ENCODE data around the gene NFX1.

Gene NFX1

GRCh38 chr9:33291901-33292300 is 1.6 kb downstream of the NFX1 start:
- ATAC-seq, result no peak
- TF ChIP-seq ESRRG (CRISPR knock-in tag; IDR thresholded peaks at IDR 0.05) (no peak), SNAI2 (CRISPR knock-in tag; IDR thresholded peaks at IDR 0.05) (no peak), TCF4 (CRISPR knock-in tag; IDR thresholded peaks at IDR 0.05; ENCODE audit: borderline replicate concordance) (no peak), TSHZ2 (CRISPR knock-in tag; IDR thresholded peaks at IDR 0.05) (no peak), TOX (CRISPR knock-in tag; IDR thresholded peaks at IDR 0.05; ENCODE audit: borderline replicate concordance) (no peak), ZFP30 (CRISPR knock-in tag; IDR thresholded peaks at IDR 0.05) (no peak), ZC3H10 (CRISPR knock-in tag; IDR thresholded peaks at IDR 0.05) (no peak), OSR1 (CRISPR knock-in tag; IDR thresholded peaks at IDR 0.05) (no peak), ZNF70 (CRISPR knock-in tag; IDR thresholded peaks at IDR 0.05) (no peak), PATZ1 (CRISPR knock-in tag; IDR thresholded peaks at IDR 0.05; ENCODE audit: borderline replicate concordance) (no peak), CSRNP3 (CRISPR knock-in tag; IDR thresholded peaks at IDR 0.05) (no peak), CSDC2 (CRISPR knock-in tag; IDR thresholded peaks at IDR 0.05) (no peak)

GRCh38 chr9:33293782-33294181 is 3.5 kb downstream of the NFX1 start:
- no peak for ATAC-seq
- TF ChIP-seq ISL1 (CRISPR knock-in tag; IDR thresholded peaks at IDR 0.05), result no peak
- TF ChIP-seq PPARA (CRISPR knock-in tag; IDR thresholded peaks at IDR 0.05; ENCODE audit: borderline replicate concordance), result no peak
- no peak for TF ChIP-seq RARB (CRISPR knock-in tag; IDR thresholded peaks at IDR 0.05)
- TF ChIP-seq GLIS3 (CRISPR knock-in tag; IDR thresholded peaks at IDR 0.05), result no peak
- TF ChIP-seq PATZ1 (CRISPR knock-in tag; IDR thresholded peaks at IDR 0.05; ENCODE audit: borderline replicate concordance), result no peak
- no peak for TF ChIP-seq CREB5 (CRISPR knock-in tag; IDR thresholded peaks at IDR 0.05; ENCODE audit: low read depth)
- TF ChIP-seq POU6F1 (CRISPR knock-in tag; IDR thresholded peaks at IDR 0.05; ENCODE audit: borderline replicate concordance, low read depth), result no peak
- TF ChIP-seq ZNF565 (CRISPR knock-in tag; conservative IDR thresholded peaks at IDR 0.05; ENCODE audit: low read depth), result no peak
- TF ChIP-seq CSRNP3 (CRISPR knock-in tag; IDR thresholded peaks at IDR 0.05), result no peak
- TF ChIP-seq ARNTL (CRISPR knock-in tag; IDR thresholded peaks at IDR 0.05; ENCODE audit: borderline replicate concordance, low read depth), result no peak
- TF ChIP-seq ZFP30 (CRISPR knock-in tag; IDR thresholded peaks at IDR 0.05), result no peak
- no peak for TF ChIP-seq ZC3H10 (CRISPR knock-in tag; IDR thresholded peaks at IDR 0.05)
- TF ChIP-seq ZFP3 (CRISPR knock-in tag; IDR thresholded peaks at IDR 0.05), result no peak
- no peak for TF ChIP-seq OSR1 (CRISPR knock-in tag; IDR thresholded peaks at IDR 0.05)
- no peak for TF ChIP-seq BACH2 (CRISPR knock-in tag; IDR thresholded peaks at IDR 0.05; ENCODE audit: borderline replicate concordance)
- TF ChIP-seq TSHZ2 (CRISPR knock-in tag; IDR thresholded peaks at IDR 0.05), result no peak
- no peak for TF ChIP-seq TCF4 (CRISPR knock-in tag; IDR thresholded peaks at IDR 0.05; ENCODE audit: borderline replicate concordance)
- no peak for TF ChIP-seq CSDC2 (CRISPR knock-in tag; IDR thresholded peaks at IDR 0.05)
- TF ChIP-seq ZNF70 (CRISPR knock-in tag; IDR thresholded peaks at IDR 0.05), result no peak

Data from SK-N-SH treated with all-trans-retinoic acid at 6 μM for 48 hours (cell line).